Endothelial cell of umbilical vein (primary cell): Measurements from ENCODE around the gene SLCO3A1. TPM values are rescaled to one million over a fixed set of nuclear protein-coding genes. Genes with fewer than 3 reads are reported as not detected.

Experiments
- BruUV-seq: library from RNA; stranded (reverse); fragments of 400-500 nt; replicated peaks from 2 replicates; lab custom pipeline; 2021; lab: Mats Ljungman, UMichigan
- CTCF ChIA-PET: fragments of 300-600, 350-600 bp; sonication (Branson Sonifier 250); formaldehyde crosslinking; loops from one replicate; lab custom pipeline; 2021; ENCODE audit warnings: antibody characterized with exemption, inconsistent platforms; lab: Charles Lee
- POLR2A ChIA-PET: fragments of 300-600, 350-600 bp; sonication (Branson Sonifier 250); formaldehyde crosslinking; loops from one replicate; lab custom pipeline; 2021; ENCODE audit warnings: antibody characterized with exemption, inconsistent platforms; lab: Charles Lee
- DNase-seq: peaks from one replicate; pipeline ENCODE4 v3.0.0-alpha.2; 2011; ENCODE audit warnings: low read depth, low spot score
- FAIRE-seq: peaks from 2 replicates; lab custom pipeline; 2011; peaks lifted over from hg19 to GRCh38; lab: Jason Lieb, UNC
- H2AFZ ChIP-seq: 2 replicates; pipeline ENCODE4 v1.6.0; 2012; ENCODE audit warnings: low read depth, low read length, control low read depth, inconsistent platforms
- H3K27ac ChIP-seq: 2 replicates; pipeline ENCODE4 v1.5.1; 2011; ENCODE audit warnings: low read depth, mild to moderate bottlenecking, control low read depth, low read length, moderate library complexity; ENCODE audit not compliant: insufficient read depth
- H3K27me3 ChIP-seq, 2 experiments: 2 replicates each; pipeline versions ENCODE4 v1.6.0 to v1.6.1; 2011; ENCODE audit warnings: low read length in 2 of 2, mixed read lengths in 1 of 2; ENCODE audit not compliant: control insufficient read depth in 2 of 2, insufficient read depth in 2 of 2
- H3K36me3 ChIP-seq, 2 experiments: 2 replicates in 1 of 2; 3 replicates in 1 of 2; pipeline ENCODE4 v1.5.1; 2011; ENCODE audit warnings: low read length in 2 of 2, mild to moderate bottlenecking in 1 of 2, moderate library complexity in 1 of 2; ENCODE audit not compliant: control insufficient read depth in 2 of 2, insufficient read depth in 2 of 2; ENCODE audit errors: extremely low read depth in 1 of 2
- H3K4me1 ChIP-seq: 3 replicates; pipeline ENCODE4 v1.5.1; 2011; ENCODE audit warnings: mild to moderate bottlenecking, low read length; ENCODE audit not compliant: control insufficient read depth, insufficient read depth; ENCODE audit errors: extremely low read depth
- H3K4me2 ChIP-seq: 2 replicates; pipeline ENCODE4 v1.6.1; 2011; ENCODE audit warnings: low read length, control low read depth, mixed read lengths; ENCODE audit not compliant: insufficient read depth
- H3K4me3 ChIP-seq, 3 experiments: fragments of 200-600 bp in 1 of 3; sonication (generic), shearing (Covaris generic) in 1 of 3; replicated peaks in 1 of 3; 2 replicates each; pipeline ENCODE4 v1.5.1; 2011 to 2016; ENCODE audit warnings: control low read depth in 3 of 3, low read length in 3 of 3, mild to moderate bottlenecking in 2 of 3, inconsistent platforms in 1 of 3, low read depth in 1 of 3, moderate library complexity in 1 of 3; ENCODE audit not compliant: insufficient read depth in 1 of 3
- H3K79me2 ChIP-seq: 2 replicates; pipeline ENCODE4 v1.6.0; 2012; ENCODE audit warnings: low read length, inconsistent platforms; ENCODE audit not compliant: control insufficient read depth, insufficient read depth
- H3K9ac ChIP-seq: replicated peaks from 2 replicates; pipeline ENCODE3; 2011; ENCODE audit warnings: low read length, control low read depth; ENCODE audit not compliant: insufficient read depth; ENCODE audit errors: extremely low read depth
- H3K9me1 ChIP-seq: replicated peaks from 3 replicates; pipeline ENCODE4 v1.6.0; 2011; ENCODE audit warnings: mild to moderate bottlenecking, low read length; ENCODE audit not compliant: control insufficient read depth, insufficient read depth; ENCODE audit errors: extremely low read depth
- H3K9me3 ChIP-seq: replicated peaks from 2 replicates; pipeline ENCODE4 v1.5.1; 2012; ENCODE audit warnings: low read length, inconsistent platforms; ENCODE audit not compliant: control insufficient read depth, insufficient read depth
- H4K20me1 ChIP-seq: replicated peaks from 2 replicates; pipeline ENCODE3; 2011; ENCODE audit warnings: mild to moderate bottlenecking, low read length; ENCODE audit not compliant: control insufficient read depth, insufficient read depth; ENCODE audit errors: extremely low read depth
- FOS ChIP-seq: IDR thresholded peaks from 2 replicates; pipeline ENCODE4 v1.6.1; 2011; ENCODE audit warnings: mild to moderate bottlenecking, low read length, moderate library complexity, borderline replicate concordance; ENCODE audit not compliant: insufficient read depth
- JUN ChIP-seq: IDR thresholded peaks from 2 replicates; pipeline ENCODE4 v1.6.1; 2011; ENCODE audit warnings: borderline replicate concordance, low read depth; ENCODE audit not compliant: insufficient read length, insufficient read depth
- MAX ChIP-seq: IDR thresholded peaks from 2 replicates; pipeline ENCODE4 v1.6.1; 2011; ENCODE audit not compliant: insufficient read depth, insufficient read length
- POLR2A ChIP-seq: IDR thresholded peaks from 2 replicates; pipeline ENCODE4 v1.6.1; 2012; ENCODE audit warnings: low read depth, mild to moderate bottlenecking, control low read depth, low read length
- POLR2AphosphoS5 ChIP-seq: IDR thresholded peaks from 2 replicates; pipeline ENCODE4 v1.6.1; 2012; ENCODE audit warnings: low read depth, mild to moderate bottlenecking, control low read depth, low read length, moderate library complexity; ENCODE audit not compliant: insufficient read depth
- dilution Hi-C: fragments of 300-500 bp; cut with MboI; formaldehyde crosslinking; loops from one replicate; pipeline ENCODE4 v1.15.0; 2019; ENCODE audit warnings: low sequenced_read_pairs; ENCODE audit not compliant: extremely low pct_ligation_motif_present
- intact Hi-C: fragments of 100-400 bp; cut with micrococcal nuclease; formaldehyde crosslinking; loops from one replicate; pipeline ENCODE4 v1.10.0; 2022
- polyA plus RNA-seq, 4 experiments: library from polyadenylated mRNA; depleted of rRNA in 3 of 4; stranded (reverse) in 3 of 4; unstranded in 1 of 4; fragments of >200 nt; gene quantifications; 2 replicates each; pipeline versions ENCODE4 v1.2.1 to v1.2.3, GENCODE V29; 2011 to 2012; ENCODE audit warnings: missing spikeins in 1 of 4
- total RNA-seq: library from RNA; stranded (reverse); gene quantifications from 2 replicates; pipeline ENCODE4 v1.2.3, GENCODE V29; 2021

Gene SLCO3A1
- total and polyA plus RNA-seq, 2 donors (not counting 3 experiments of a cell fraction or from before 2014, with no cell fraction given) = 0.88 to 0.92 TPM

GRCh38 chr15:91813924-91814323 lies 39.6 kb upstream of the SLCO3A1 start:
- ChIA-PET POLR2A (no interaction called here), CTCF (no interaction called here)
- Histone ChIP-seq H3K9ac (no peak overlapping the region), H2AFZ (no peak overlapping the region), H3K9me3 (peaks cover 3% of the 10 kb centered on the region), H3K79me2 (no peaks in the 10 kb centered on the region), H3K36me3 (no peaks in the 10 kb centered on the region), H3K4me2 (no peak overlapping the region), H3K4me3 (no peak overlapping the region), H3K27ac (no peak overlapping the region), H3K4me1 (no peaks in the 10 kb centered on the region), H3K27me3 (no peaks in the 10 kb centered on the region), H4K20me1 (no peaks in the 10 kb centered on the region), H3K9me1 (no peaks in the 10 kb centered on the region)
- no peak for TF ChIP-seq FOS
- no peak for TF ChIP-seq JUN
- TF ChIP-seq POLR2A = no peak
- dilution Hi-C loops (no loop called here), intact Hi-C loops (no loop called here)
- no TSS peak for BruUV-seq
- DNase-seq (no peak), FAIRE-seq (no peak)

- FAIRE-seq = no peak
- H3K9me3 ChIP-seq = peaks cover 3% of the 10 kb centered on the region
- ChIA-PET CTCF (no interaction called here), POLR2A (no interaction called here)
- H3K4me2 ChIP-seq = no peak overlapping the region
- no peak overlapping the region for H3K4me3 ChIP-seq
- H3K79me2 ChIP-seq = no peaks in the 10 kb centered on the region
- no peak overlapping the region for H2AFZ ChIP-seq
- TF ChIP-seq JUN (no peak), MAX (no peak), POLR2AphosphoS5 (no peak), FOS (no peak)
- no TSS peak for BruUV-seq
- no peak overlapping the region for H3K27ac ChIP-seq
- no peaks in the 10 kb centered on the region for H3K36me3 ChIP-seq
- H3K4me1 ChIP-seq = no peaks in the 10 kb centered on the region
- dilution Hi-C loops = no loop called here
- no peaks in the 10 kb centered on the region for H3K9me1 ChIP-seq
- no peaks in the 10 kb centered on the region for H4K20me1 ChIP-seq
- H3K9ac ChIP-seq = no peak overlapping the region
- no peaks in the 10 kb centered on the region for H3K27me3 ChIP-seq
- DNase-seq = no peak
- intact Hi-C loops = no loop called here
Measured at GRCh38 chr15:91816942-91817341, 36.6 kb upstream of the SLCO3A1 start.
